K562 (cell line): ENCODE data around the gene AGO4. TPM values are rescaled to one million over a fixed set of nuclear protein-coding genes. Genes with fewer than 3 reads are reported as not detected.

ENCODE experiments used
- ATAC-seq: fragments of 200-7000 bp; cut with Tn5 transposase; 3 replicates; pipeline ENCODE4 v1.9.1; 2020; ENCODE audit warnings: moderate library complexity
- BruUV-seq: library from RNA; stranded (reverse); fragments of 400-500 nt; replicated peaks from 2 replicates; lab custom pipeline; 2021; lab: Mats Ljungman, UMichigan
- CTCF ChIA-PET: fragments of 300-600 bp; formaldehyde crosslinking; extraction: SDS; loops from one replicate; lab custom pipeline; 2021; ENCODE audit warnings: low intra/inter-chr PET ratio; lab: Yijun Ruan, JAX
- POLR2A ChIA-PET: fragments of 300-600, 350-650 bp; sonication (Branson Sonifier 250); formaldehyde crosslinking; extraction: SDS; loops from one replicate; lab custom pipeline; 2021; ENCODE audit warnings: antibody characterized with exemption, inconsistent platforms; lab: Yijun Ruan, JAX
- DNase-seq, 4 experiments: peaks; one replicate each; pipeline versions ENCODE4 v3.0.0 to v3.0.0-alpha.2; 2011 to 2018; ENCODE audit warnings: low spot score in 3 of 4, mixed read lengths in 3 of 4; ENCODE audit errors: extremely low read depth in 1 of 4
- FAIRE-seq: peaks from 2 replicates; lab custom pipeline; 2011; peaks lifted over from hg19 to GRCh38; lab: Jason Lieb, UNC
- H2AFZ ChIP-seq: 2 replicates; pipeline ENCODE4 v1.6.0; 2011; ENCODE audit warnings: low read depth, low read length, control low read depth, inconsistent platforms
- H3K27ac ChIP-seq: fragments of 200-600 bp; 3 replicates; pipeline ENCODE4 v1.8.0; 2011; ENCODE audit warnings: low read depth, mild to moderate bottlenecking, control low read depth, inconsistent platforms, low read length, moderate library complexity, mixed read lengths; ENCODE audit errors: extremely low read depth
- H3K27me3 ChIP-seq, 2 experiments: fragments of 300-600 bp in 1 of 2; 2 replicates in 1 of 2; 3 replicates in 1 of 2; pipeline versions ENCODE4 v1.6.0 to v1.8.0; 2011; ENCODE audit warnings: inconsistent platforms in 2 of 2, low read length in 2 of 2, mild to moderate bottlenecking in 1 of 2, mixed read lengths in 1 of 2, moderate library complexity in 1 of 2; ENCODE audit not compliant: control insufficient read depth in 2 of 2, insufficient read depth in 2 of 2
- H3K36me3 ChIP-seq: fragments of 300-600 bp; 3 replicates; pipeline ENCODE4 v1.8.0; 2011; ENCODE audit warnings: mild to moderate bottlenecking, low read length, inconsistent platforms; ENCODE audit not compliant: control insufficient read depth, insufficient read depth
- H3K4me1 ChIP-seq, 2 experiments: fragments of 200-600 bp in 1 of 2; replicated peaks in 1 of 2; 2 replicates in 1 of 2; 3 replicates in 1 of 2; pipeline versions ENCODE4 v1.5.1 to v1.8.0; 2011; ENCODE audit warnings: inconsistent platforms in 2 of 2, low read length in 2 of 2, mild to moderate bottlenecking in 1 of 2, mixed read lengths in 1 of 2, moderate library complexity in 1 of 2; ENCODE audit not compliant: control insufficient read depth in 2 of 2, insufficient read depth in 2 of 2
- H3K4me2 ChIP-seq: 2 replicates; pipeline ENCODE4 v1.6.1; 2011; ENCODE audit warnings: low read length, control low read depth, inconsistent platforms, mixed read lengths; ENCODE audit not compliant: insufficient read depth
- H3K4me3 ChIP-seq: fragments of 200-600 bp; sonication (generic), shearing (Covaris generic); 2 replicates; pipeline ENCODE4 v1.5.1; 2016; ENCODE audit warnings: control low read depth, inconsistent platforms
- H3K79me2 ChIP-seq: fragments of 200-600 bp; 3 replicates; pipeline ENCODE4 v1.8.0; 2011; ENCODE audit warnings: low read length, inconsistent platforms; ENCODE audit not compliant: control insufficient read depth, insufficient read depth
- H3K9ac ChIP-seq, 2 experiments: 2 replicates each; pipeline versions ENCODE4 v1.6.0 to v1.6.1; 2011; ENCODE audit warnings: low read depth in 2 of 2, low read length in 2 of 2, control low read depth in 1 of 2, inconsistent platforms in 1 of 2, mild to moderate bottlenecking in 1 of 2, mixed read lengths in 1 of 2; ENCODE audit not compliant: insufficient read depth in 1 of 2
- H3K9me1 ChIP-seq: one replicate; pipeline ENCODE4 v1.6.0; 2011; ENCODE audit warnings: inconsistent platforms, mild to moderate bottlenecking, low read length, moderate library complexity; ENCODE audit not compliant: control insufficient read depth, insufficient read depth
- H3K9me3 ChIP-seq: replicated peaks from 2 replicates; pipeline ENCODE4 v1.5.1; 2011; ENCODE audit warnings: low read depth, low read length, inconsistent platforms; ENCODE audit not compliant: control insufficient read depth, insufficient read depth
- H4K20me1 ChIP-seq: replicated peaks from 2 replicates; pipeline ENCODE4 v1.6.1; 2011; ENCODE audit warnings: low read length, inconsistent platforms, mixed read lengths; ENCODE audit not compliant: control insufficient read depth, insufficient read depth
- CREM ChIP-seq: IDR thresholded peaks from 2 replicates; pipeline ENCODE4 v1.6.1; 2014; ENCODE audit warnings: antibody characterized with exemption, low read depth
- FOXA1 ChIP-seq: fragments of 450-650 bp; IDR thresholded peaks from 2 replicates; pipeline ENCODE4 v1.6.1; 2016; ENCODE audit warnings: mild to moderate bottlenecking, borderline replicate concordance
- KDM1A ChIP-seq, 2 experiments: fragments of 450-650 bp; IDR thresholded peaks; 2 replicates each; pipeline ENCODE4 v1.6.1; 2016; ENCODE audit warnings: mild to moderate bottlenecking in 2 of 2
- MTA2 ChIP-seq: fragments of 450-650 bp; IDR thresholded peaks from 2 replicates; pipeline ENCODE4 v1.6.1; 2016; ENCODE audit warnings: low read depth
- NCOA2 ChIP-seq, 2 experiments: fragments of 450-650 bp; IDR thresholded peaks; 2 replicates each; pipeline ENCODE4 v1.6.1; 2018; ENCODE audit warnings: mild to moderate bottlenecking in 2 of 2, moderate library complexity in 1 of 2; ENCODE audit not compliant: partially characterized antibody in 2 of 2
- POLR3G ChIP-seq: IDR thresholded peaks from 2 replicates; pipeline ENCODE4 v1.6.1; 2011; ENCODE audit not compliant: insufficient read length, insufficient replicate concordance; ENCODE audit errors: extremely low read depth
- ZNF436 ChIP-seq: fragments of 250-450, 450-650 bp; sonication (Bioruptor Pico); formaldehyde crosslinking; IDR thresholded peaks from 2 replicates; pipeline ENCODE4 v1.7.0; 2020; ENCODE audit warnings: mild to moderate bottlenecking
- WGBS: fragments of 100-300 bp; shearing (Covaris generic); methylation state at CpG from one replicate; pipeline ENCODE4 v1.1.6; 2016; ENCODE audit warnings: low coverage, mixed read lengths; ENCODE audit not compliant: insufficient coverage; ENCODE audit errors: missing lambda C conversion rate; 5-methylcytosine and 5-hydroxymethylcytosine counted together
- in situ Hi-C: fragments of 300-500 bp; cut with MboI; formaldehyde crosslinking; loops from 4 replicates; pipeline ENCODE4 v1.15.0; 2018; ENCODE audit warnings: inconsistent platforms, mixed read lengths
- intact Hi-C: fragments of 100-400 bp; cut with micrococcal nuclease; formaldehyde crosslinking; loops from 2 replicates; pipeline ENCODE4 v1.14.2; 2022
- polyA plus RNA-seq, 8 experiments: library from polyadenylated mRNA; depleted of rRNA in 4 of 8; stranded (reverse) in 5 of 8; unstranded in 3 of 8; fragments of >200 nt; fragmentation: Nextera tagmentation in 2 of 8; fragmentation: Illumina TruSeq in 1 of 8; extraction: Ambion mirVana in 2 of 8; extraction: Trizol in 1 of 8; gene quantifications; 2 replicates each; pipeline versions ENCODE4 v1.2.1 to v1.2.3, GENCODE V29; 2011 to 2014; ENCODE audit warnings: inconsistent platforms in 1 of 8, missing spikeins in 1 of 8
- total RNA-seq, 7 experiments: library from RNA; depleted of rRNA in 6 of 7; stranded (reverse); fragments of >200 nt in 6 of 7; fragmentation: Illumina TruSeq in 2 of 7; extraction: Trizol in 2 of 7; gene quantifications; 2 replicates each; pipeline versions ENCODE4 v1.2.1 to v1.2.3, GENCODE V29; 2011 to 2021; ENCODE audit warnings: low replicate concordance in 1 of 7
- TF ChIP-seq, protein P1 (sequence below): fragments of 250-450 bp; sonication (Bioruptor Pico); IDR thresholded peaks from 2 replicates; pipeline ENCODE4 v1.4.0; 2020; ENCODE audit warnings: borderline replicate concordance
- TF ChIP-seq, protein P2 (sequence below): fragments of 200-800 bp; sonication (Bioruptor generic); IDR thresholded peaks from 2 replicates; pipeline ENCODE4 v1.6.1; 2016; ENCODE audit warnings: missing genetic modification characterization, missing compliant biosample characterization
- TF ChIP-seq, protein P3 (sequence below): fragments of 250-450 bp; sonication (Bioruptor Pico); IDR thresholded peaks from 2 replicates; pipeline ENCODE4 v1.8.0; 2021; ENCODE audit warnings: mild to moderate bottlenecking, moderate library complexity

AGO4 gene
- total and polyA plus RNA-seq, 9 of the 15 experiments (the other 6 are each of a cell fraction or from before 2014, with no cell fraction given): 1.3 to 10.5 (median 6.5) TPM

DNA sequence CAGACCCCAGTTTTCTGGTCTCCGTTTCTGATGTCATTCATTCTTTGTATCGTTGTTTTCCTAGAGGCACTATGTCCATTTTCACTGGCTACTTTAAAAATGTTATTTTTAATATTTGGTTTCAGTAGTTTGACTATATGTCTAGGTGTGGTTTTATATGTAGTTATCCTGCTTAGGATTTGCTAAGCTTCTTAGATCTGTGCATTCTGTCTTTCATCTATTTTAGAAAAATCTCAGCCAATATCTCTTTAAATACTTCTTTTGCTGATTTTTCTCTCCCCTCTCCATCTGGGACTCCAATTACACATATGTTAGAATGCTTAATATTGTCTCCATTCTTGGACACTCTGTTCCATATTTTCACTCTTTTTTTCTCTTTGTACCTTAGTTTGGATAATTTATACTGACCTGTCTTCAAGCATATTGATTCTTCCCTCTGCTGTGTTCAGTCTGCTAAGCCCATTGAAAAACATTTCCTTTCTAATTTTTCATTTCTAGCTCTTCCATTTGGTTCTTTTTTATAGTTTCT, 24.7 kb upstream of the AGO4 start:
- H3K36me3 ChIP-seq: no peaks in the 10 kb centered on the region
- no peaks in the 10 kb centered on the region for H3K79me2 ChIP-seq
- POLR2A ChIA-PET: interaction anchor here (1.3 to 2.6 kb wide), 2 partner anchors 11 to 14 kb away, joined by 6 to 9 read pairs; partner anchors contain the start of gene CLSPN
- no peaks in the 10 kb centered on the region for H3K9me3 ChIP-seq
- no peak overlapping the region for H3K27ac ChIP-seq
- CTCF ChIA-PET: no interaction called here
- H4K20me1 ChIP-seq: no peaks in the 10 kb centered on the region
- ATAC-seq (no peak), DNase-seq (no peak), FAIRE-seq (no peak)
- no peaks in the 10 kb centered on the region for H3K27me3 ChIP-seq
- no peak overlapping the region for H3K4me3 ChIP-seq
- no peak overlapping the region for H3K4me2 ChIP-seq
- no peaks in the 10 kb centered on the region for H3K9me1 ChIP-seq
- H3K4me1 ChIP-seq: peaks cover 8 to 9% of the 10 kb centered on the region in 2 experiments; a peak in 4 of 5 replicates
- TF ChIP-seq CREM (no peak), NCOA2 (IDR thresholded peaks at IDR 0.05; ENCODE audit: partially characterized antibody in 2 of 2) (no peak), MTA2 (no peak), POLR3G (no peak), KDM1A (IDR thresholded peaks at IDR 0.05) (no peak), FOXA1 (no peak), ZNF436 (CRISPR knock-in tag) (no peak)
- TF ChIP-seq, protein P1, sequence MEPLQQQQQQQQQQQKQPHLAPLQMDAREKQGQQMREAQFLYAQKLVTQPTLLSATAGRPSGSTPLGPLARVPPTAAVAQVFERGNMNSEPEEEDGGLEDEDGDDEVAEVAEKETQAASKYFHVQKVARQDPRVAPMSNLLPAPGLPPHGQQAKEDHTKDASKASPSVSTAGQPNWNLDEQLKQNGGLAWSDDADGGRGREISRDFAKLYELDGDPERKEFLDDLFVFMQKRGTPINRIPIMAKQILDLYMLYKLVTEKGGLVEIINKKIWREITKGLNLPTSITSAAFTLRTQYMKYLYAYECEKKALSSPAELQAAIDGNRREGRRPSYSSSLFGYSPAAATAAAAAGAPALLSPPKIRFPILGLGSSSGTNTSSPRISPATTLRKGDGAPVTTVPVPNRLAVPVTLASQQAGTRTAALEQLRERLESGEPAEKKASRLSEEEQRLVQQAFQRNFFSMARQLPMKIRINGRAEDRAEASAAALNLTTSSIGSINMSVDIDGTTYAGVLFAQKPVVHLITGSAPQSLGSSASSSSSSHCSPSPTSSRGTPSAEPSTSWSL (CRISPR knock-in tag): no peak
- TF ChIP-seq, protein P2, sequence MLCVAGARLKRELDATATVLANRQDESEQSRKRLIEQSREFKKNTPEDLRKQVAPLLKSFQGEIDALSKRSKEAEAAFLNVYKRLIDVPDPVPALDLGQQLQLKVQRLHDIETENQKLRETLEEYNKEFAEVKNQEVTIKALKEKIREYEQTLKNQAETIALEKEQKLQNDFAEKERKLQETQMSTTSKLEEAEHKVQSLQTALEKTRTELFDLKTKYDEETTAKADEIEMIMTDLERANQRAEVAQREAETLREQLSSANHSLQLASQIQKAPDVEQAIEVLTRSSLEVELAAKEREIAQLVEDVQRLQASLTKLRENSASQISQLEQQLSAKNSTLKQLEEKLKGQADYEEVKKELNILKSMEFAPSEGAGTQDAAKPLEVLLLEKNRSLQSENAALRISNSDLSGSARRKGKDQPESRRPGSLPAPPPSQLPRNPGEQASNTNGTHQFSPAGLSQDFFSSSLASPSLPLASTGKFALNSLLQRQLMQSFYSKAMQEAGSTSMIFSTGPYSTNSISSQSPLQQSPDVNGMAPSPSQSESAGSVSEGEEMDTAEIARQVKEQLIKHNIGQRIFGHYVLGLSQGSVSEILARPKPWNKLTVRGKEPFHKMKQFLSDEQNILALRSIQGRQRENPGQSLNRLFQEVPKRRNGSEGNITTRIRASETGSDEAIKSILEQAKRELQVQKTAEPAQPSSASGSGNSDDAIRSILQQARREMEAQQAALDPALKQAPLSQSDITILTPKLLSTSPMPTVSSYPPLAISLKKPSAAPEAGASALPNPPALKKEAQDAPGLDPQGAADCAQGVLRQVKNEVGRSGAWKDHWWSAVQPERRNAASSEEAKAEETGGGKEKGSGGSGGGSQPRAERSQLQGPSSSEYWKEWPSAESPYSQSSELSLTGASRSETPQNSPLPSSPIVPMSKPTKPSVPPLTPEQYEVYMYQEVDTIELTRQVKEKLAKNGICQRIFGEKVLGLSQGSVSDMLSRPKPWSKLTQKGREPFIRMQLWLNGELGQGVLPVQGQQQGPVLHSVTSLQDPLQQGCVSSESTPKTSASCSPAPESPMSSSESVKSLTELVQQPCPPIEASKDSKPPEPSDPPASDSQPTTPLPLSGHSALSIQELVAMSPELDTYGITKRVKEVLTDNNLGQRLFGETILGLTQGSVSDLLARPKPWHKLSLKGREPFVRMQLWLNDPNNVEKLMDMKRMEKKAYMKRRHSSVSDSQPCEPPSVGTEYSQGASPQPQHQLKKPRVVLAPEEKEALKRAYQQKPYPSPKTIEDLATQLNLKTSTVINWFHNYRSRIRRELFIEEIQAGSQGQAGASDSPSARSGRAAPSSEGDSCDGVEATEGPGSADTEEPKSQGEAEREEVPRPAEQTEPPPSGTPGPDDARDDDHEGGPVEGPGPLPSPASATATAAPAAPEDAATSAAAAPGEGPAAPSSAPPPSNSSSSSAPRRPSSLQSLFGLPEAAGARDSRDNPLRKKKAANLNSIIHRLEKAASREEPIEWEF (CRISPR knock-in tag): no peak
- TF ChIP-seq, protein P3, sequence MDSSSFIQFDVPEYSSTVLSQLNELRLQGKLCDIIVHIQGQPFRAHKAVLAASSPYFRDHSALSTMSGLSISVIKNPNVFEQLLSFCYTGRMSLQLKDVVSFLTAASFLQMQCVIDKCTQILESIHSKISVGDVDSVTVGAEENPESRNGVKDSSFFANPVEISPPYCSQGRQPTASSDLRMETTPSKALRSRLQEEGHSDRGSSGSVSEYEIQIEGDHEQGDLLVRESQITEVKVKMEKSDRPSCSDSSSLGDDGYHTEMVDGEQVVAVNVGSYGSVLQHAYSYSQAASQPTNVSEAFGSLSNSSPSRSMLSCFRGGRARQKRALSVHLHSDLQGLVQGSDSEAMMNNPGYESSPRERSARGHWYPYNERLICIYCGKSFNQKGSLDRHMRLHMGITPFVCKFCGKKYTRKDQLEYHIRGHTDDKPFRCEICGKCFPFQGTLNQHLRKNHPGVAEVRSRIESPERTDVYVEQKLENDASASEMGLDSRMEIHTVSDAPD (CRISPR knock-in tag): no peak
- in situ Hi-C loops: no loop called here
- 35% methylated on average over 2 of the region's 2 CpGs for WGBS
- H3K9ac ChIP-seq: no peak overlapping the region
- intact Hi-C loops: no loop called here
- no TSS peak for BruUV-seq
- no peak overlapping the region for H2AFZ ChIP-seq
